CD4-positive, alpha-beta T cell treated with Interferon alpha-2 for 1 hour (primary cell): Measurements from ENCODE around the gene HEYL.
"Not testable (repeated sequence)": the region's sequence is repeated elsewhere in the genome, so short reads cannot be mapped to it uniquely, and the experiment has no call there.

Experiments
- DNase-seq, 2 donors: peaks; one replicate each; pipeline ENCODE4 v3.0.0-alpha.2; 2020 to 2022

The HEYL gene

DNA sequence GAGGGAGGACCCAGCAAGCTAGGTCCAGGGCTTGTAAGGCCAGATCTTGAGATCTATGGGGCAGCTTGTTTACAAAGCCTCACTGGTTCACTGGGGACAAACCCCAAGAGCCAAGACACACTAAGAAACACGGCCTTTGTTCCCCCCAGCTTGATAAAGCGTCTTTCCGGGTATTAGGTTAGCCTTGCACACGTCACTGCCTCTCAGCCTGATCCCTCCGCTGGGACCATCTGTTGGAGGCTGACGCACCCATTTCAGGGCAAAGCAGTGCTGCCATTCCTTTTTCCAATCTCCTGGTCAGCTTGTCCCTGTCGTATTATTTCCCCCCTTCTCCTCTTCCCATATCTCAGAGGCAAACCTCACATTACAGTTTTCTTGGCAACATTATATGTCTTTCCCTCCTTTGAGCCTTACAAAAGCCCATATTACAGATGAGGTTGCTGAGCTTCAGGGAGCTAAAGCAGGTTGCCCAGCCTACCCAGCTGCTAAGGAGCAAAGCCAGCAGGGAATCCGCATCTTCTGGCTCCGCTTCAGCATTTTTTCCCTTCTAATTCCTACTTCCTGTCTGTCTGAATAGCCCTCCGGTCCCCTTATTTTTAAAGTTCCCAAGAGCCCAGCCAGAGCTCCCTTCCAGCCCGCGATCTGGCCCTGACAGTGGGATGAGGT is 4.1 kb downstream of the HEYL start:
- no peak for DNase-seq

DNA sequence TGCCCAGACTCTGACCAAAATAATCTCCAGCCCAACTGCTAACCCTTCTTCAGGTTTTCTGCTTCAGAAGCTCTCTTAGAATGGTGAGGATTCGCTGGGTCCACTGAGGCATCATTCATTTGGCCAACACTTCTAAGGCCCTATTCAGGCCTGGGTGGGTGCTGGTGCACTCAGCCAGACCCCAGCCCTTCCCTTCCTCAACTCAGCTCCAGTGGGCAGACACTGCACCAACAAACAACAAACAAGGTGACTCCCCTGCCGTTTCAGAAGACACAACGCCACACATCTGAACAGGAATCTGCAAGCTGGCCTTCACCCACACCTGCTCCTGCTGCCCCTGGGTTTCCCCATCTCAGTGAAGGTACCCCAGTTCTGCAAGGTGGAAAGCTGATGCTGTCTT is 6.0 kb downstream of the HEYL start:
- no peak for DNase-seq

DNA sequence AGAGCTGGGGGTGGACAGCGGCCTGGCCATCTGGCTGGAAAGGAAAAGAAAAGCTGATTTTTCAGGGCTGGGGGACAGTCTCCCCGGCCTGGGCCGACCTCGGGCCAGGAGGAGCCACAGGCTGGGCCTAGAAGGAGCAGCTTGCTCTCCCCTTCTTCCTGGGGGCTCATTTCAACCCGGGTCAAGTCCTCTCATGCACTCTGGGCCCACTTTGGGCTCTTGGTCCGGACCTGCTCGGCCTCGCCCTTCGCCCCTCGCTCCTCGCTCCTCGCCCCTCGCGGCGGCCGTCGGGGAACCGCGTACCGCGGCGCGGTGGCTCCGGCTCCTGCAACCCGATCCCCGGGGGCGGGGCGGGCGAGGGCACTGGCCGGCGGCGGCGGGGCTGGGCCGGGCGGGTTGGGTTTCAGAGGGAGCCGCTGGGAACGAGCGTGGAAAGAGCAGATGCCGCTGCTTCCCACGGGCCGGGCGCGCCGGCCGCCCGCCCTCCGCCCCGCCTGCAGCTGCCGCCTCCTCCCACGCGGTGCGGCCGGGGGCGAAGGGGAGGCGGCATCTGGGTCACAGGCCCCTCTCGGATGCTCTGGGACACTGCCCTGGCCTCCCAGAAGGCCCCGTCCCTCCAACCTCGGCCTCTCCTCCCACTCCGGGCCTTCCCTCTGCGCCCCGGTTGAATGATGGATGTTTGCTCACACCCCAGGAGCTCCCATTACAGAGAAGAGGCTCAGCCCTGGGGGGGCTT is 6.6 kb downstream of the HEYL start:
- no peak for DNase-seq

DNA sequence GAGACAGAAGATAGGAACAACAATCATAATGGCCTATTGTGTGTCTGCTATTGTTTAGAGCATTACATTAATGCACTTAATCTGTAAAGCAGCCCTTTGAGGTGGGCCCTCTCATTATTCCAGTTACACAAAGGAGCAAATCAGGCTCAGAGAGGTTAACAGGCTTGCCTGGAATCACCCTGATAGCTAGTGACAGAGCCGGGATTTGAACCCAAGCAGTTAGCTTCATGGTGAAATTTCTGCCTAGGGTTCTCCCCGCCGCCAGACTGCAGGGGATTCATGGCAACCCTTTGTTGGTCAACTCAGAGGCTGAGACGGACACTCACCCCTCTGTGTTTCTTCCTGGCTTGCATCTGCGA is 7.1 kb downstream of the HEYL start:
- DNase-seq, result no peak

DNA sequence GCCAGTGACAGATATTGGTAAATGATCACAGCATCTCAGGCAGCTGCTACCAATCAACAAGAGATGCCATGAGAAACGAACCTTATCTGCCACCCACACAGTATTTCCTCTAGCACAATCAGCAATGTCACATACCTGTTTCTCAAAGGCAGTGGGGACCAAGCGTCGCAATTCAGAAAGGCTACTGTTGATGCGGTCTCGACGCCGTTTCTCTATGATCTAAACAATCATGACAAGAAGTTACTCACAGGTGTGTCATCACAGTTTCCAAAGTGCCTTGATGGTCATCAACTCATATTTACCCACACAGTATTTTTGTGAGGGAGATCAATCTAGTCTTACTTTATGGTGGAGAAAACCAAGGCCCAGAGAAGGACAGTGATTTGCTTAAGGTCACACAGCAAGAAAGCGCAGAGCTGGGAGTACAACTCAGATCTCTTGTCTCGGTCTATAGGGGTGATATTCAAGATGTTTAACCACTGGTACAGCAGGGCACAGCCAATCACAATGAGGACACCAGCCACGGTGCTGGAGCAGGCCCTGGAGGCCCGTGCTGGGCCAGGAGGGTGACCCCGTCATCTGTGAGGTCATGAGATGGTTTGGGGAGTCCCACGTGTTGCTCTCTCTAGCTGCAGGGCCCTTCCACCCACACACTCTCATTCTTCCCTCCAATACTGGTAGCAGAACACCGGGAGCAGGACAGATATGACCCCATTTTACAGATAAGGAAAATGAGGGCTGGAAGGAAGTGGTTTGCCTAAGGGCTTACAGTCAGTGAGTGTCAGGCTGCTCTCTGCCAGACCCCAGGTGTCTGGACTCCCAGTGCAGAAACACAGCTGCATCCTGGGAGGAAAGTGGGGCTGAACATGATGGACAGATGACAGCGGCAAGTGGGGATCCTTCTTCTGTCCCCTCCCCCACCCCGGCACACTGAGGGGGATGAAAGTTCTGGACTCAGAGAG is 7.8 kb downstream of the HEYL start:
- DNase-seq, result no peak

DNA sequence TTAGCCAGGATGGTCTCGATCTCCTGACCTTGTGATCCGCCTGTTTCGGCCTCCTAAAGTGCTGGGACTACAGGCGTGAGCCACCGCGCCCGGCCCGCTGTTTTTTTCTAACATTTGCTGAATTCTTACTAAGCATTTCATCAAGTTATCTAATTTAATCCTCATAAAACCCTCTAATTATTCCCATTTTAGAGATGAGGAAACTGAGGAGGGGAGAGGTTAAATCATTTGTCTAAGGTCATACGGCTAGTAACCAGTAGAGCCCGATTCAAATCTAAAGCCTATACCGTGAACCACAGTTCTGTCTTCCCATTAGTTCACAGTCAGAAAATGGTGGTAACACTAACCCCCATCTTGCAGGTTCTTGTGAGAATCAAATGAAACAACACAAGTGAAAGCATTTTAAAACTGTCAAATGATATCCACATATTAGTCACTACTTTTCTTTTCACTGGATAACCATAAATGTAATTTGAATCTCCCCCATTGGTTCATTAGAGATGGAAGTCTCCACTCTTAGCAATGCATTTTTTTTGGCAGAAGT is 10.6 kb downstream of the HEYL start:
- no peak for DNase-seq

DNA sequence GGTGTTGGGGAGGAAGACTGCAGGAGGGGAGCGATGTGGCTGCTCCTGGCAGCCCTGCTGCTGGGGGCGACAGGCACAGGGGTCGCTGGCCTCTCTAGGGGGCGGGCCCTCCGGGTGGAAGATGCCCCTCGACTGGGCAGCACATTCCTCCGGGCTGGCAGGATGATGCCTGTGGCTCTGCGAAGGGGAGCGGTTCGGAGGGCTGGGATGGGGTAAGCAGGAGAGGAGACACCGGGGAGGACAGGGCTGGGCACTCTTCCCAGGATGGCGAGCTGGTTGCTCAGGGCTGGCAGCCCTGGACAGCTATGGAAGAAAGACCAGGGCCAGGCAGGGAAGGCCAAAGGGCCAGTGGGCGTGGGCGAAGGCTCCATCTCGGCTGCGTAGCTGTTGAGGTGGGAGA is 12.8 kb downstream of the HEYL start:
- DNase-seq, result no peak

DNA sequence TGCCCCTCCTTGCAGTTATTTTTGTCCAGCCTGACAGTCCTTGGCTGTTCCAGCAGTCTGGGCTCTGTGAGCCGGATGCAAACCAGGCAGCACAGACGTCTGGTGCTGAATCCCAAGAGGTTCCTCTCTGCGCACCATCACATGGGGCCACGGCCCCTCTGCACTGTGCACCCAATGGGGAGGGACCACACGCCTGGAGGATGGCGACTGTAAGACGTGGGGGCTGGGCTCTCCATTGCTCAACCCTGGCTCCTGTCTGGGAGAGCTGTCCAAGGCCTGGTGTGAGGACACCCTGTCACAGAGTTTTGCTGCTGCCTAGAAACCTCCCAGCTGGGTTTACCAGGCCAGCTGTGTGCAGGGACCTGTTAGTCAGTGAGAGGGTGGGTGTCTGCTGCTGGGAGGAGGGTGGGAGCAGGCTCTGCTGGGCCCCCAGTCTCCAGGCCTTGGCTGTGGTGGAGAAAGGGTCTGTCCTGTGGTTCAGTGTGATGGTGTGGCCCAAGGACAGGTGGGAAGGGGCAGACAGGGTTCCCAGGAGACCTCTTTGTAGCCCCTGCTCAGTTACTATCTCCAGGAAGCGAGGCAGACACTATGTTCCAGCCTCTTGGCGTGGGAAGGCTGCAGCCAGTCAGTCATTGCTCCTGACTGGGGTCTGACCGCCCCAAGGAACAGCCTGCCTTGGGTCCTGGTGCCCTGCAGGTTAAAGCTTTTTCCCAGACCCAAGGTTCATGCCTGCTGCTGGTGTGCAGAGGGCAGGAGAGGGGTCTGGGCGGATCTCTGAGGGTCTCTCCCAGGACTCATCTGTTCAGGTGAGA is 13.8 kb downstream of the HEYL start:
- DNase-seq, result no peak

DNA sequence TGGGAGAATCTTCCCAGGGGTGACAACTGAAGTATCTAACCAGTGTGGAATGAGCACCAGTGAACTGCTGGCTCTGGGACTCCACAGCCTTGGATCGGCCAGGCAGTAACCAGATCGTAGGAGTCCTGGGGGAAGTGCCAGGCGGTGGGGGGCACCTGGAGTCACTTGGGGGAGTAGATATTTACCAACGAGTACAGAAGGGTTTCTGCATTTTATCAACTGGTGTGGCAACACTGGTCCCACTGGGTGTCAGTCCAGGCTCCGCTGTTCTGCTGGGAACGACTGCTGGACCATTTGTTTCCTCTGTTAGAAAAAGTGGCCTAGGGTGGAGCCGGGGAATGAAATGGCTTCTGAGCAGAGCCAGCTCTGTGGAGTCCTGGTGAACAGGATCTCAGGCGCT is 14.4 kb downstream of the HEYL start:
- no peak for DNase-seq

DNA sequence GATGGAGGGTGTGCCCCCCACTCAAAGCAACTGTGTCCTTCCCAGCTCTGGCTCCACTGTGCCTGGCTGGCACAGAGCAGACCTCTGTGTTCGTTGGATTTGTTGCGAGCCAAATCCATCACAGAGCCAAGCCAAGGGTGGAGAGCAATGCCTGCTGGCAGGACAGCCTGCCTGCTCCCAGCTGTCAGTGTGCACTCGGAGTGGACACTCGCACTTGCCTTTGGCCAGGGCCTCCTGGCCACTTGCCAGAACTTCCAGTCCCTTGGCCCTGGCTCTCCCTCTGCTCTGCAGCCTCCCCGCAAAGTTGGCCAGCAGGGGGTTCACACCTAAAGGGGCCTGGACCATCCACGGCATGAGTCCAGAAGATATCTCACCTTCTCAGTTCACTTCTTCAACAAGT is 16.4 kb downstream of the HEYL start:
- no peak for DNase-seq

DNA sequence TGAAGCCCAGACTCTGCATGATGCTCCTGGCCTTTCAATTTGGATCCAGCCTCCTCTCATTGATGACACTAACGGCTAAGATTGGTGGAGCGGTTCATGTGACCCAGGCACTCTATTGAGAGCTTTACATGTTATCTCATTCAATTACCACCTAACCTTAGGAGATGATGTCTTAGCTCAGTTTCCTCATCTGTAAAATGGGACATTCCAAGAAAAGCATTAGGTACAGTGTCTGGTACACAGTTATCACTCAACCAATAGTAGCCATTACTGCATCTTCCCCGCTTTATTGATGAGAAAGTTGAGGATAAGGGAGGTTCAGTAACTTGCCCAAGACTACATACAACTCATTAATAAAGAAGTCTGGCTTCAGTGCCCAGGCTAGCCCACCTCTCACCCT is 17.0 kb downstream of the HEYL start:
- DNase-seq, result no peak

DNA sequence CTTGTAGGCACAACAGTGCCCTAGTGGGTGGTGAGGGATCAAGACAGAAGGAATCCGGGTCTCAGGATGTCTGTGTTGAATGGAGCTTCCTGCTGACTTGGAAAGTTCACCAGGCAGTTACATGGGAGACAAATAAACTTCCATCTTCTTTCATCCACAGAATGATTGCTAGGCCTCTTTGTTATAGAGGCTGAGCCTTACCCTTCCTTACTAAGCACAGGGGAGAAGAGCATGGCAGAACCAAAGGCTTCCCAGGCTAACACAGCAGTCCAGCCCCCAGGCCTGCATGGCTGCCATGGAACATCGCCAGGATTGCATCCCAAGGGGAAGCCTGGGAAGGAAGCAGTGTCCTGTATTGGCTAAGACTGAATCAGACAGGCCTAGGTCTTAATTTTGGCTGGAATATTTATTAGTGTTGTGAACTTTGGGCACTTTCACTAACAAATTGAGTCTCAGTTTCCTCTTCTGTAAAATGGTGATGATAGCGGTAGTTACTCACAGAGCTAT is 18.7 kb downstream of the HEYL start:
- DNase-seq, result no peak

DNA sequence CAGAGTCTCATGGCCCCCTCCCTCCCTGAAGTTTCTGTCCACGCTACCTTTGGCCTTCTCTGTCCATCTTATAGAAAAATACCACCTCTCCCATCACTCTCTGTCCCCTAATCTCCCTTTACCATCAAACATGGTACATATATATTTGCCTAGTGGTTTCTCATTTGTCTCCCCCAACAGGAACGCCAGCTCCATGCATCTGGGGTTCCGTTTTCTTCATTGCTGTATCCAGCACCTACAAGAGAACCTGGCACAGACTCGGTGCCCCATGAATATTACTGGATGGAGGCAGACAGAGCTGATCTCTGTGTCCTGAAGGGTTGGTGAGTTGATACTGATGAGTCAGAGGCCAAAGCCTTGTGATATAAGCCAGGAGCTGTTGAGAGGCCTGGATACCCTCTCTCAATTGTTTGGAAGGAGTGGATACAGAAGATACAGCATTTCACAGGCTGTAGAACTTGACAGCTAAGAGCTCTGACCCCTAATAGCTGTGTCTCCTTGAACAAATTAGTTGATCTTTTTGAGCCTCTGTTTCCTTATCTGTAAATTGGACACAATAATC is 21.9 kb downstream of the HEYL start:
- no peak for DNase-seq

DNA sequence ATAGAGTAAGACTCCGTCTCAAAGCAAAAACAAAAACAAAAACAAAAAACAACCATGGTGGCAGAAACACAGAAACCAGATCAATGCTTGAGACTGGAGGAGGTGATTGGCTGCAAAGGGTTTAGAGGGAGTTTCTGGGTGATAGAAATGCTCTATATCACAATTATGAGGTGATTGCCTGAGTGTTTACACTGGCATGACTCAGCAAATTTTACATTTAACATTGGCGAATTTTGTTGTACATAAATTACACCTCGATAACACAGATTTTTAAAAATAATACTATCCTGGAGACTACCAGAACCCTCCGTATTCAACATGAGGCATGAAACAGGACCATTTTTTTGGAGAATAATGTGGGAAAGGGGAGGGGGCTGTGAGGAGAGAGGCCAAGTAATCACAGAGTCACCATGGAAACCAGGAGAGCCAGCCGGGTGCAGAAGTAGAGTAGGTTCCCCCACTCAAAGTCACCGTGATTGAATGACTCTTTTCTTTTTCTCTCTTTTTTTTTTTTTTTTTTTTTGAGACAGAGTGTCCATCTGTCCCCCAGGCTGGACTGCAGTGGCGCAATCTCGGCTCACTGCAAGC is 24.3 kb downstream of the HEYL start:
- DNase-seq, result no peak

DNA sequence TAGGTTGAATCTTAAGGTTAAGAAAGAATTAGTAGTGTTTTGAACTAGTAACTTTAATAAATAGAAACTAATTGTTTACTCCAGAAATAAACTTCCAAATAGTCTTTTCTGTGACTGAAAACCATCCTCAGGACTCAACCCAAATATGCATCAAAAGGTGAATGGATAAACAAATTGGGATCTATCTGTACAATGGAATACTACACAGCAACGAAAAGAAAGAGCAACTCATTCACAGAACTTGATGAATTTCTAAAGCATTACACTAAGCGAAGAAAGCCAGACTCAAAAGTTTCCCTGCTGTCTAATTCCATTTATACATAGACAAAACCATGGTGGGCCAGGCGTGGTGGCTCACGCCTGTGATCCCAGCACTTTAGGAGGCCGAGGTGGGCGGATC is 25.0 kb downstream of the HEYL start:
- DNase-seq, result no peak

DNA sequence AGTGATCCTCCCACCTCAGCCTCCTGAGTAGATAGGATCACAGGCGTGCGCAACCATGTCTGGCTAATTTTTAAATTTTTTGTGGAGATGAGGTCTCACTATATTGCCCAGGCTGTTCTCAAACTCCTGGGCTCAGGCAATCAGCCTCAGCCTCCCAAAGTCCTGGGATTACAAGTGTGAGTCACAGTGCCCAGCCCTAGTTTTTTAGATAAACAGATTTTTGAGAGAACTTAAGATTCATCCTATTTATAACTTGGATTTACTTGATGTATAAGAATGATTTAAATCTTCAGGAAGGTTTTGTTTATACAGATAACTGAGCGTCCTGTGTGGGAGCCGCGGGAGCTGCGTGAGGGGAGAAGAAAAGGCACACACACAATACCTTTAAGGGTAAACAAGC is 26.2 kb downstream of the HEYL start:
- DNase-seq, result no peak

DNA sequence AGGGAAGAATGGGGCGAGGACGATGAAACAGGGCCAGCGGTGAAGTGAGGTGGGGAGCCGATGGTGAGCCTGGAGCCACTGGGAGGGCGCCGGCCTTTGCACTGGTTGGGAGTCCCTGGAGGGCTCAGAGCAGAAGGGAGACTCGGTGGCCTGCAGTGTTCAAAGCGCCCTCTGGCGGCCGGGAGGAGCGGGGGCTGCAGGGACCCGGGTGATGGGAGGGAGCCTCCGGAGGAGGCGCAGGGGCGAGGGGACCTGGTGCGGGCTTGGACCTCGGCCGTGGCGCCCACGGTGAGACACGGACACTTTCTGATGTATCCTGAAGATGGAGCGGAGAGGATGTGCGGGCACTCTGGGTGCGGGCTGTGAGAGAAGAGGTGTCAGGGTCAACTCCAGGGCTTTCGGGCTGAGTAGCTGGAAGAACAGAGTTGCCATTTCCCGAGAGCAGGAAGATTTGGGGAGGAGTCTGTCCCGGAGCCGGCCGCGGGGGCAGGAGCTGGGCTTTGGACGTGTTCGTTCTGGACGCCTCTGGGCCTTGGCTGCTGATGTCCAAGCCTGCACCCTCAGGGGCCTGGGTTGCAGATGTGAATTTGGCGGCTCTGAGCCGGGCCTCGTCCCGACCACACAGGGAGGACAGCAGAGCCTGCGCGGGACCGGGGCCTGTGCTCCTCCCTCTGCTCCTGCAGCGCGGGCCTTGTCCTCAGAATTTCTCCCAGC is 29.7 kb downstream of the HEYL start:
- DNase-seq, result peak; percentile 67 to 69

DNA sequence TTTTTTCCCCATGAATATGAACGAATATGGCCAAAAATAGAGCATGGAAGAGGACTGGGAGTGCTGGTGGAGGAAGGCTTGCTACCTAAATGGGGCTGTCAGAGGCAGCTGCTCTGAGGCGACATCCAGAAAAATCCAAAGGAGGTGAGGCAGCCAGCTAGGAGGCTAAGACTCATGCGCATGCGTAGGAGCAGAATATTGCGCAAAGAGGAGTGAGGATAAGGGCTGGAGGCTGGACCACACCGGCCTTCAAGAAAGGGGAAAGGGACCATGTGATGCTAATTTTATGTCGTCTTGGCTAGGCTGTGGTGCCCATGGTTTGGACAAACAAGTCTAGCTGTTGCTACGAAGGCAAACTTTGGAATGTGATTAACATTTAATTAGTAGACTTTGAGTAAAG is 30.5 kb downstream of the HEYL start:
- no peak for DNase-seq

DNA sequence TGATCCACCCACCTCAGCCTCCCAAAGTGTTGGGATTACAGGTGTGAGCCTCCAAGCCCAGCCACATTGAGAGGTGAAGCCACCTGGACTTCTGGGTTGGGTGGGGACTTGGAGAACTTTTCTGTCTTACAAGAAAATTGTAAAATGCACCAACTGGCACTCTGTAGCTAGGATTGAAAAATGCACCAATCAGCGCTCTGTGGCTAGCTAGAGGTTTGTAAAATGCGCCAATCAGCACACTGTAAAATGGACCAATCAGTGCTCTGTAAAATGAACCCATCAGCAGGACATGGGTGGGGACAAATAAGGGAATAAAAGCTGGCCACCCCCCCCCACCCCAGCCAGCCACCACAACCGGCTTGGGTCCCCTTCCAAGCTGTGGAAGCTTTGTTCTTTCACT is 35.8 kb downstream of the HEYL start:
- not testable (repeated sequence) for DNase-seq

DNA sequence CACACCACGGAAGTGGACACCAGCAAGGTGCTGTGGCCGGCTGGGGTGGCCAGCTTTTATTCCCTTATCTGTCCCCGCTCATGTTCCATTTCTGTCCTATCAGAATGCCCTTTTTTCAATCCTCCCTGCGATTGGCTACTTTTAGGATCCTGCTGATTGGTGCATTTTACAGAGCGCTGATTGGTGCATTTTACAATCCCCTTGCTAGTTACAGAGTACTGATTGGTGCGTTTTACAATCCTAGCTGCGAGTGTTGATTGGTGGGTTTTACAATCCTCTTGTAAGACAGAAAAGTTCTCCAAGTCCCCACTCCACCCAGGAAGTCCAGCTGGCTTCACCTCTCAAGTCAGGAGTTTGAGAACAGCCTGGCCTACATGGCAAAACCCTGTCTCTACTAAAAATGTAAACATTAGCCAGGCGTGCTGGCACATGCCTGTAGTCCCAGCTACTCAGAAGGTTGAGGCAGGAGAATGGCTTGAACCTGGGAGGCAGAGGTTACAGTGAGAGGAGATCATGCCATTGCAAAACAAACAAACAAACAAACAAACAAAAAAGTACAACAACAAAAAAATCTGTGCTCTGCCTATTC is 37.7 kb downstream of the HEYL start:
- not testable (repeated sequence) for DNase-seq

DNA sequence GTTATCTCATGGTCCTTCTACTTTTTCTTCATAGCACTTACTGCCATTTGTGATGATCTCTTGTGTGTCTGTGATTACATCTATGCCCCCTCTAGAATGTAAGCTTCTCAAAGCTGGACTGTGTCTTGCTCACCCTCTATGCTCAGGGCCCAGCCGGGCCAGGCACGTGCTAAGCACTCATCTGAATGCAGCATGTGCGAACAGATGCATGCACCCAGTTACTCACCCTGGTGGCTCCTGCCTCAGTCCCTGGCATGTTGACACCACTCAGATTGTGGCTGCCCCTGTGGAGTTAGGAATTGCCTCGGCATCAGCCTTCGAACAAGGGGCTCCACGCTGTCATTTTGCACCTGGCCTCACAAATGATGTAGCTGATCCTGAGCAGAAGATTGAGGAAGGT is 43.3 kb downstream of the HEYL start:
- no peak for DNase-seq
